ENCODE results near the gene L3MBTL4.

The L3MBTL4 gene

DNA sequence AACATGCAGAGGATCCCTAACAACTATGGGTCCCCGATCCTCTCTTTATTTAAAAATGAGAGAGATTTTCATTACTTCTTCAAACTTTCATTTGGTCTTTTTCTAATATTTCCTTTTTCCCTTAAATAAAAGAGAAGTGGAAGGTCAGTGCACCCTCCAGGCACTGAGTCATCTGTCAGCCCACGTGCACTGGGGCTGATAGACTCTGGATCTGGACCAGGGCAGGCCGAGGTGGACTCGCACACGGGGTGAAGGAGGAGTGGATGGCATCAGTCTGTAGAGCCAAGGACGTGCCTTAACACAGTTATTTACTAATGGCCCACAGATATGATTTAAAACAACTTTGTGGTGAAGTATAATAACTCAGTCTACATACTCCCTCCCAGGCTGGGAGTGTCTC, 305.0 kb downstream of the L3MBTL4 start:
- no peak for DNase-seq
- Histone ChIP-seq H3K56ac (ENCODE audit: low read length) (no peak overlapping the region), H3K79me2 (ENCODE audit: control insufficient read depth, insufficient read depth, low read length) (no peaks in the 10 kb centered on the region), H3K4ac (ENCODE audit: low read depth, low read length) (no peak overlapping the region), H3K36me3 (ENCODE audit: control insufficient read depth, insufficient read depth, low read length) (no peaks in the 10 kb centered on the region), H3K9ac (ENCODE audit: low read length) (no peak overlapping the region), H3K18ac (ENCODE audit: low read length) (no peak overlapping the region), H3K4me3 (ENCODE audit: low read length) (no peak overlapping the region), H3K4me2 (ENCODE audit: low read length) (no peak overlapping the region), H2BK120ac (ENCODE audit: low read depth, low read length) (no peak overlapping the region), H4K5ac (ENCODE audit: low read length) (no peak overlapping the region), H2BK15ac (replicated peaks; ENCODE audit: low read depth) (no peak overlapping the region), H3K27ac (ENCODE audit: low read depth, low read length) (no peak overlapping the region), H4K8ac (ENCODE audit: low read depth, low read length) (no peak overlapping the region), H2BK5ac (ENCODE audit: low read length) (no peak overlapping the region), H3K27me3 (ENCODE audit: insufficient read depth, low read length, poor library complexity) (no peaks in the 10 kb centered on the region), H2AK5ac (ENCODE audit: low read length) (no peak overlapping the region), H3K4me1 (ENCODE audit: control insufficient read depth, low read depth, low read length) (no peaks in the 10 kb centered on the region), H3K23ac (ENCODE audit: low read length) (no peak overlapping the region), H3K79me1 (ENCODE audit: low read length) (no peaks in the 10 kb centered on the region)
- no CpG with 5 or more reads among the region's 6 CpGs for WGBS (ENCODE audit: extremely low coverage, insufficient coverage, low lambda C conversion rate)

DNA sequence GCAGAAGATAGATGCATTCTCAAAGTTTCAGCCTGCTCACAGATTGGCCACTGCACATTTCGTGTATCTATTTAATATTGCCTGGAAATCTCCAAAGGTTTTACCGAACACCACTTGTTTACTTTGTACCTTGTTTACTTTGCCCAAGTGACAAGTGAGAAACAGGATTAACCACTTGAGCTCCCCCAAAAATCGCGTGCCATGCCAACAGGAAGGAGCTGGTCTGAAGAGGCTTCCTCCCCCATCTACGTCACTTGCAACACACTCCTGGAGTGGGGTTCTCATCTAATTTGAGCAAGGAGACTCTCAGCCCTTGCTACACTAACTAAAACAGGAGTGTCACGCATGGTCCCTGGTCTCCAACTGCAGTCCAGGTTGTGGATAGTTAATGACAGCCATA, 306.9 kb downstream of the L3MBTL4 start:
- Histone ChIP-seq H3K4me1 (ENCODE audit: control insufficient read depth, low read depth, low read length) (no peaks in the 10 kb centered on the region), H3K4me3 (ENCODE audit: low read length) (no peak overlapping the region), H3K23ac (ENCODE audit: low read length) (no peak overlapping the region), H2AK5ac (ENCODE audit: low read length) (no peak overlapping the region), H3K79me1 (ENCODE audit: low read length) (no peaks in the 10 kb centered on the region), H3K4ac (ENCODE audit: low read depth, low read length) (no peak overlapping the region), H3K27ac (ENCODE audit: low read depth, low read length) (no peak overlapping the region), H3K9ac (ENCODE audit: low read length) (no peak overlapping the region), H2BK5ac (ENCODE audit: low read length) (no peak overlapping the region), H4K5ac (ENCODE audit: low read length) (no peak overlapping the region), H3K4me2 (ENCODE audit: low read length) (no peak overlapping the region), H2BK120ac (ENCODE audit: low read depth, low read length) (no peak overlapping the region), H3K27me3 (ENCODE audit: insufficient read depth, low read length, poor library complexity) (no peaks in the 10 kb centered on the region), H2BK15ac (replicated peaks; ENCODE audit: low read depth) (no peak overlapping the region), H4K8ac (ENCODE audit: low read depth, low read length) (no peak overlapping the region), H3K18ac (ENCODE audit: low read length) (no peak overlapping the region), H3K36me3 (ENCODE audit: control insufficient read depth, insufficient read depth, low read length) (no peaks in the 10 kb centered on the region), H3K79me2 (ENCODE audit: control insufficient read depth, insufficient read depth, low read length) (no peaks in the 10 kb centered on the region), H3K56ac (ENCODE audit: low read length) (no peak overlapping the region)
- no peak for DNase-seq
- WGBS (ENCODE audit: extremely low coverage, insufficient coverage, low lambda C conversion rate): no CpG with 5 or more reads among the region's 6 CpGs

DNA sequence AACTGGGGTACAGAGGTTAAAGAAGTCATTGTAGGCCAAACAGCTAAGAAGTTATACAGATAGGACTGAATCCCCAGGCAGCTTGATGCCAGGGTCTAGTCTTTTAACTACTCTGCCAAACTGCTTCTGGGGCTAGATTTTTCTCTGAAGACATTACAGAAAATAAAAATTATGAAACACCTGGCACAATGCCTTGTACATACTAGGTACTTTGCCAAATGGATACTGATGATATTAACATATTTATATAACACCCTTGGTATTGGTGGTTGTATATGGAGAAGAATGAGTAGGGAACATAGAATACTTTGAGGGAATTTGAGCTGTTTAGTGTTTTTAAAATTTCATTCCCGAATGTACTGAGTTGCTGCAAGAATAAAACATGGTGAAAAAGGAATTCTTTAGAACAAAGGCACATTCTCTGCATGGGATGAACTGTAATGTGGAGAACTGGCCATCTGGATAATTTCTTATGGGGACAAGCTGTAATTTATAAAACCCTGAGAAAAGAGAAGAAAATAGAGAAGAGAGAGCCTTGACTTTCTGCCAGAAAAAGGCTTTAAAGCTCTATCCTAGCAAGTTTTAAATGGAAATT, 308.5 kb downstream of the L3MBTL4 start:
- H3K4me3 ChIP-seq (ENCODE audit: low read length): no peak overlapping the region
- no CpG with 5 or more reads among the region's 1 CpG for WGBS (ENCODE audit: extremely low coverage, insufficient coverage, low lambda C conversion rate)
- no peak overlapping the region for H4K5ac ChIP-seq (ENCODE audit: low read length)
- H3K9ac ChIP-seq (ENCODE audit: low read length): no peak overlapping the region
- no peak overlapping the region for H4K8ac ChIP-seq (ENCODE audit: low read depth, low read length)
- H3K79me1 ChIP-seq (ENCODE audit: low read length): no peaks in the 10 kb centered on the region
- H3K56ac ChIP-seq (ENCODE audit: low read length): no peak overlapping the region
- no peak overlapping the region for H2AK5ac ChIP-seq (ENCODE audit: low read length)
- no peaks in the 10 kb centered on the region for H3K27me3 ChIP-seq (ENCODE audit: insufficient read depth, low read length, poor library complexity)
- H3K4me1 ChIP-seq (ENCODE audit: control insufficient read depth, low read depth, low read length): no peaks in the 10 kb centered on the region
- no peak overlapping the region for H2BK5ac ChIP-seq (ENCODE audit: low read length)
- H3K23ac ChIP-seq (ENCODE audit: low read length): no peak overlapping the region
- H2BK15ac ChIP-seq (replicated peaks; ENCODE audit: low read depth): no peak overlapping the region
- no peak overlapping the region for H3K18ac ChIP-seq (ENCODE audit: low read length)
- H2BK120ac ChIP-seq (ENCODE audit: low read depth, low read length): no peak overlapping the region
- no peaks in the 10 kb centered on the region for H3K36me3 ChIP-seq (ENCODE audit: control insufficient read depth, insufficient read depth, low read length)
- no peak for DNase-seq
- H3K4me2 ChIP-seq (ENCODE audit: low read length): no peak overlapping the region
- H3K79me2 ChIP-seq (ENCODE audit: control insufficient read depth, insufficient read depth, low read length): no peaks in the 10 kb centered on the region
- H3K27ac ChIP-seq (ENCODE audit: low read depth, low read length): no peak overlapping the region
- no peak overlapping the region for H3K4ac ChIP-seq (ENCODE audit: low read depth, low read length)

DNA sequence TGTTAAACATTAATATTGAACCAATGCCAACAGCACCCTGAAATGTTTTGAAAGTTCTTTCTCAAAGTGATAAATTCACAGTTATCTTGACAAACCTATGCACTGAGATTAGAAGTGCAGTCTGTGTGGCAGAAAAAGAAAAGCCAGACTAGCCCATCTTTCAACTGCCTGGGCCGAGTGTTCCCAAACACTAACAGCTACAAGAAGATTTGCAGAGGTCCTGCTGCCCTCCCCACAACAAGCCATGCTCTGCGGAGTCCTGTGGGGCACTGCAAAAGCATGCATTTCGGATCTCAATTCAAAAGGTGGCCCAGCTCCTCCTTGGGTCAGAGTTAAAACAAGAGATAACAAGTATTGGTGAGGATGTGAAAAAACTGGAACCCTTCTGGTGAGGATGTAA, 311.0 kb downstream of the L3MBTL4 start:
- no peak for DNase-seq

DNA sequence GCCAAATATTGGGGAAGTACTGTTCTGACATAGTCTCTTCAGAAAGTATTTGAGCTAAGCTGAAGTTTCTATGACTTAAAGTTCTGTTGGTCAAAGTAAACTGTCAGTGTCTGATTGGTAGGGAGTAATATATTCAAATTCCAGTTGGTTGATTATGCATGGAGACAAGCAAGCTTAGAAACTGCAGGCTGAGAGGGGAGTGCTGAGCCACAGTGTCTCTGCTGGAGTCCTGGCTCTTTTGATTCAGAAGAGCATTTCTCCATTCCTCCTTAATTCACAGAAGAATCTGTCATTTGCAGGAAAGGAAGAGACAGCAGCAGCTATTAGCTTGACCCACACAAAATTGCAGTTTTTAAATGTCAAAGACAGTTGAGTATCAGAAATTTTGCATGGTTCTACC, 318.0 kb downstream of the L3MBTL4 start:
- H2AK5ac ChIP-seq (ENCODE audit: low read length): no peak overlapping the region
- no peak overlapping the region for H3K4ac ChIP-seq (ENCODE audit: low read depth, low read length)
- no peak overlapping the region for H3K56ac ChIP-seq (ENCODE audit: low read length)
- H3K79me1 ChIP-seq (ENCODE audit: low read length): no peaks in the 10 kb centered on the region
- H3K4me1 ChIP-seq (ENCODE audit: control insufficient read depth, low read depth, low read length): no peaks in the 10 kb centered on the region
- H3K9ac ChIP-seq (ENCODE audit: low read length): no peak overlapping the region
- H3K36me3 ChIP-seq (ENCODE audit: control insufficient read depth, insufficient read depth, low read length): no peaks in the 10 kb centered on the region
- no peak overlapping the region for H3K27ac ChIP-seq (ENCODE audit: low read depth, low read length)
- H2BK5ac ChIP-seq (ENCODE audit: low read length): no peak overlapping the region
- H2BK15ac ChIP-seq (replicated peaks; ENCODE audit: low read depth): no peak overlapping the region
- no peak overlapping the region for H2BK120ac ChIP-seq (ENCODE audit: low read depth, low read length)
- no peak for DNase-seq
- no peak overlapping the region for H3K18ac ChIP-seq (ENCODE audit: low read length)
- H3K4me3 ChIP-seq (ENCODE audit: low read length): no peak overlapping the region
- H3K23ac ChIP-seq (ENCODE audit: low read length): no peak overlapping the region
- no peak overlapping the region for H4K5ac ChIP-seq (ENCODE audit: low read length)
- H3K79me2 ChIP-seq (ENCODE audit: control insufficient read depth, insufficient read depth, low read length): no peaks in the 10 kb centered on the region
- H3K4me2 ChIP-seq (ENCODE audit: low read length): no peak overlapping the region
- H3K27me3 ChIP-seq (ENCODE audit: insufficient read depth, low read length, poor library complexity): no peaks in the 10 kb centered on the region
- H4K8ac ChIP-seq (ENCODE audit: low read depth, low read length): no peak overlapping the region

More for the DNA sequence above, 311.0 kb downstream of the L3MBTL4 start:
- Histone ChIP-seq H3K18ac (ENCODE audit: low read length) (no peak overlapping the region), H3K4me3 (ENCODE audit: low read length) (no peak overlapping the region), H3K79me2 (ENCODE audit: control insufficient read depth, insufficient read depth, low read length) (no peaks in the 10 kb centered on the region), H3K79me1 (ENCODE audit: low read length) (no peaks in the 10 kb centered on the region), H3K56ac (ENCODE audit: low read length) (no peak overlapping the region), H2AK5ac (ENCODE audit: low read length) (no peak overlapping the region), H3K36me3 (ENCODE audit: control insufficient read depth, insufficient read depth, low read length) (no peaks in the 10 kb centered on the region), H3K9ac (ENCODE audit: low read length) (no peak overlapping the region), H3K27ac (ENCODE audit: low read depth, low read length) (no peak overlapping the region), H2BK15ac (replicated peaks; ENCODE audit: low read depth) (no peak overlapping the region), H4K5ac (ENCODE audit: low read length) (no peak overlapping the region), H3K23ac (ENCODE audit: low read length) (no peak overlapping the region), H2BK5ac (ENCODE audit: low read length) (no peak overlapping the region), H3K4me1 (ENCODE audit: control insufficient read depth, low read depth, low read length) (no peaks in the 10 kb centered on the region), H3K4ac (ENCODE audit: low read depth, low read length) (no peak overlapping the region), H2BK120ac (ENCODE audit: low read depth, low read length) (no peak overlapping the region), H4K8ac (ENCODE audit: low read depth, low read length) (no peak overlapping the region), H3K4me2 (ENCODE audit: low read length) (no peak overlapping the region), H3K27me3 (ENCODE audit: insufficient read depth, low read length, poor library complexity) (no peaks in the 10 kb centered on the region)
- no CpG with 5 or more reads among the region's 3 CpGs for WGBS (ENCODE audit: extremely low coverage, insufficient coverage, low lambda C conversion rate)

DNA sequence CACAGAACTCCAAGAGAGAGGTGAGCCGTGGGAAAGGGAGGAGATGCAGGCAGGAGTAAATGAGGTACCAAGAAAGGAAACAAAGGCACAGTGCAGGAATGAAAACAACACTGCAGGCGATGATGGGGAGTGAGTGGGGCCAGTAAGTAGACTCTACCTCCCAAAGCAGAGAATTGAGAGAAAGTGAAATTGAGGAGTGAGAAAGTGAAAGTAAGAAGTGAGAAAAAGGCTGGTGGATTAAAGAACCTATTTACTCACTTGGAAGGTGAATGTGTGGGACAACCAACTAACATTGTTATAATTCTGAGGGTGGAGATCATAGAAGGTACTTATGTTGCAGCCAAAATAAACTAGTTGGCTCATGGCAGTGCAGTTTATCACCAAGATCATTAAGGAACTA, 326.3 kb downstream of the L3MBTL4 start:
- no peak overlapping the region for H4K8ac ChIP-seq (ENCODE audit: low read depth, low read length)
- WGBS (ENCODE audit: extremely low coverage, insufficient coverage, low lambda C conversion rate): no CpG with 5 or more reads among the region's 2 CpGs

More for the DNA sequence above, 326.3 kb downstream of the L3MBTL4 start:
- Histone ChIP-seq H2BK15ac (replicated peaks; ENCODE audit: low read depth) (no peak overlapping the region), H4K5ac (ENCODE audit: low read length) (no peak overlapping the region), H3K4me1 (ENCODE audit: control insufficient read depth, low read depth, low read length) (no peaks in the 10 kb centered on the region), H3K9ac (ENCODE audit: low read length) (no peak overlapping the region), H2BK120ac (ENCODE audit: low read depth, low read length) (no peak overlapping the region), H2BK5ac (ENCODE audit: low read length) (no peak overlapping the region), H3K36me3 (ENCODE audit: control insufficient read depth, insufficient read depth, low read length) (no peaks in the 10 kb centered on the region), H3K4me3 (ENCODE audit: low read length) (no peak overlapping the region), H3K56ac (ENCODE audit: low read length) (no peak overlapping the region), H3K27me3 (ENCODE audit: insufficient read depth, low read length, poor library complexity) (no peaks in the 10 kb centered on the region), H3K18ac (ENCODE audit: low read length) (no peak overlapping the region), H3K4me2 (ENCODE audit: low read length) (no peak overlapping the region), H3K79me1 (ENCODE audit: low read length) (no peaks in the 10 kb centered on the region), H2AK5ac (ENCODE audit: low read length) (no peak overlapping the region), H3K4ac (ENCODE audit: low read depth, low read length) (no peak overlapping the region), H3K27ac (ENCODE audit: low read depth, low read length) (no peak overlapping the region), H3K23ac (ENCODE audit: low read length) (no peak overlapping the region), H3K79me2 (ENCODE audit: control insufficient read depth, insufficient read depth, low read length) (no peaks in the 10 kb centered on the region)
- no peak for DNase-seq

Measured in mesendoderm (in vitro differentiated cells).